Measurements from ENCODE around the gene WWP2.

WWP2 gene

DNA sequence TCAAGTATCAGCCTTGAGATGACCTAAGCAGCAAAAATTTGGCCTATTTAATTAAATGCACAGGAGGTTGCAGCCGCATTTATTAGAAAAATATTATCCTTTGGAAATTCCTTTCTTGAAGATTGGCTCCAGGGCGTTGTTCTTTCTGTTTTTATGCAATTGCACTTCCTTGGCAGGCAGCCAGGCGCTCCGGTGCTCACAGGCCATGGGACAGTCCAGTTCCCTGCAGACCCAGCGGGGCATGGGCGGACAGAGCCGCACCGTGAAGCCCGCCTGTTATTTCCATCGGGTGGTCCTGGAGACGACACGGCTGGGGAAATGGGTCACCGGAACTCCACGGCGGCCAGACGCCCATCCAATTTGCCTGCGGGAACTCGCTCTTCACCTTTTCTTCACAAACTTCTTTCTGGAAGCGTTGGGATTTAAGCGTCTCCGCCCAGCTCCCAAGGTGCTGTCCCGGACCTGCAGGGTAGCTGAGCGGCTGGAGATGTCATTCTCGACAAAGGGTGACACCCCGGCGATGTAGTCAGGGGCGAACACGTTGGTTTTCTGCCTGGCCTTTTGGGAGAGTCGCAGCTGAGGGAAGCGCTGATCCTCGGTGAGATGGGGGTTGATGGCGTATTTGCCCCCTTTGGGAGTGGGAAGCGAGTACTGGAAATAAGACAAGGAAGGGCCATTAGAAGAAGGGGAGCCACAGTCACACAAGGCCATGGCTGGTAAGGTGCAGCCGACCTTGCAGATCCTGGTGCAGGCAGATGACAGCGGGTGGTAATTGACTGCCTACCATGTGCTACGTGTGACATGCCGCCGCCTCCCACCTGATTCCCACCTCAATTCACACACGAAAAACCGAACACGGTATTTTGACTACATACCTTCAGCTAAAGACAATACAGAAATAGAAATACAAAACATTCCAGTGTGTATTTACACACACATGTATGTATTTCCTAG, 19.9 kb upstream of the WWP2 start:
- H3K56ac ChIP-seq (ENCODE audit: low read length) = no peak overlapping the region
- WGBS (ENCODE audit: extremely low coverage, insufficient coverage, low lambda C conversion rate) = no CpG with 5 or more reads among the region's 41 CpGs
- H3K23ac ChIP-seq (ENCODE audit: low read length) = no peak overlapping the region
- H4K5ac ChIP-seq (ENCODE audit: low read length) = no peak overlapping the region
- H3K18ac ChIP-seq (ENCODE audit: low read length) = no peak overlapping the region
- no peak overlapping the region for H3K4ac ChIP-seq (ENCODE audit: low read depth, low read length)
- DNase-seq = no peak
- H3K4me1 ChIP-seq (ENCODE audit: control insufficient read depth, low read depth, low read length) = no peaks in the 10 kb centered on the region
- H3K27me3 ChIP-seq (ENCODE audit: insufficient read depth, low read length, poor library complexity) = no peaks in the 10 kb centered on the region
- H3K36me3 ChIP-seq (ENCODE audit: control insufficient read depth, insufficient read depth, low read length) = peaks cover 30% of the 10 kb centered on the region
- H2BK5ac ChIP-seq (ENCODE audit: low read length) = no peak overlapping the region
- no peak overlapping the region for H4K8ac ChIP-seq (ENCODE audit: low read depth, low read length)
- H3K79me2 ChIP-seq (ENCODE audit: control insufficient read depth, insufficient read depth, low read length) = no peaks in the 10 kb centered on the region
- H2BK120ac ChIP-seq (ENCODE audit: low read depth, low read length) = no peak overlapping the region
- no peak overlapping the region for H3K27ac ChIP-seq (ENCODE audit: low read depth, low read length)
- no peak overlapping the region for H2BK15ac ChIP-seq (replicated peaks; ENCODE audit: low read depth)
- no peak overlapping the region for H2AK5ac ChIP-seq (ENCODE audit: low read length)
- H3K79me1 ChIP-seq (ENCODE audit: low read length) = peaks cover 6% of the 10 kb centered on the region
- H3K4me2 ChIP-seq (ENCODE audit: low read length) = no peak overlapping the region
- H3K9ac ChIP-seq (ENCODE audit: low read length) = no peak overlapping the region
- H3K4me3 ChIP-seq (ENCODE audit: low read length) = no peak overlapping the region

DNA sequence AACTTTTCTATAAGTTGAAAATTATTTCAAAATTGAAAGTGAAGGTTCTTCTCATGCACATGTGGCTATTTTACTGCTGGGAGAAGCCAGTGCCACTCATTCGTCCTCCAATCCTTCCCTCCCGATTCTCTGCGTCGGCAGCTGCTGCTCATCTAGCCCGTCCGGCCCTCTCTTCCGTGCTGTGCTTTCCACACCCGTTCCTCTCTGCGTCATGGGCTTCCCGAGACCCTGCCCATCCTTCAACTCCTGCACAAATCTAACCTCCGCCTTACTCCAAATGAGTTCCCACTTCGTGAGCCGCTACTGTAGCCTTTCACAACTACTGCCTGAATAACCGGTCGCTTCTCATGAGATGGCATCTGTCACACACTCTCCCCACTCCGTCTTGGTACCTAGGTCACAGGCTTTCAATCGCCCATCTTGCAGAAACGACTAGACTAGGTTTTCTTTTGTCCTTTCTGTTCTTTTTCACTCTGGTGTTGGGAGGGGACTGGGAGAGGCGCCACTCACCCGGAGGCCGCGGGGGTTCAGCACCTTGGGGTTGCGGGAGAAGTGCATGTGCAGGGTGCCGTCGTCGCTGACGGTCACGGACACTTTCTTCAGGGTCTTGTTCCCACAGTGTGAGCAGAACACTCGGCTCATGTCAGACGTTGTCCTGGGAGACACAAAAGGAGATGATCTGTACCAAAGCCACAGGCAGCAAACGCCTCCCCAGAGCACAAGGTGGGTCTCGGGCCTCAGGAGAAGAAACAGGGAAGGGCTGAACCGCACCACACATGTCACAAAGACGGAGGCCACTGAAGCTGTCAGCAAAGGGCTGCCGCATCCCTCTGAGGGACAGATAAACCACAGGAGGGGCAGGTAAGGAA, 17.5 kb upstream of the WWP2 start:
- peaks cover 6% of the 10 kb centered on the region for H3K79me1 ChIP-seq (ENCODE audit: low read length)
- DNase-seq = no peak
- H3K79me2 ChIP-seq (ENCODE audit: control insufficient read depth, insufficient read depth, low read length) = no peaks in the 10 kb centered on the region
- WGBS (ENCODE audit: extremely low coverage, insufficient coverage, low lambda C conversion rate) = no CpG with 5 or more reads among the region's 35 CpGs
- H3K9ac ChIP-seq (ENCODE audit: low read length) = no peak overlapping the region
- H3K23ac ChIP-seq (ENCODE audit: low read length) = no peak overlapping the region
- H3K27me3 ChIP-seq (ENCODE audit: insufficient read depth, low read length, poor library complexity) = no peaks in the 10 kb centered on the region
- H3K56ac ChIP-seq (ENCODE audit: low read length) = no peak overlapping the region
- no peak overlapping the region for H3K18ac ChIP-seq (ENCODE audit: low read length)
- H2AK5ac ChIP-seq (ENCODE audit: low read length) = no peak overlapping the region
- no peak overlapping the region for H3K4me2 ChIP-seq (ENCODE audit: low read length)
- no peak overlapping the region for H4K8ac ChIP-seq (ENCODE audit: low read depth, low read length)
- H3K4ac ChIP-seq (ENCODE audit: low read depth, low read length) = no peak overlapping the region
- no peak overlapping the region for H2BK5ac ChIP-seq (ENCODE audit: low read length)
- no peak overlapping the region for H3K27ac ChIP-seq (ENCODE audit: low read depth, low read length)
- no peaks in the 10 kb centered on the region for H3K4me1 ChIP-seq (ENCODE audit: control insufficient read depth, low read depth, low read length)
- no peak overlapping the region for H4K5ac ChIP-seq (ENCODE audit: low read length)
- no peak overlapping the region for H2BK120ac ChIP-seq (ENCODE audit: low read depth, low read length)
- H3K36me3 ChIP-seq (ENCODE audit: control insufficient read depth, insufficient read depth, low read length) = peaks cover 38% of the 10 kb centered on the region
- no peak overlapping the region for H2BK15ac ChIP-seq (replicated peaks; ENCODE audit: low read depth)
- H3K4me3 ChIP-seq (ENCODE audit: low read length) = no peak overlapping the region

DNA sequence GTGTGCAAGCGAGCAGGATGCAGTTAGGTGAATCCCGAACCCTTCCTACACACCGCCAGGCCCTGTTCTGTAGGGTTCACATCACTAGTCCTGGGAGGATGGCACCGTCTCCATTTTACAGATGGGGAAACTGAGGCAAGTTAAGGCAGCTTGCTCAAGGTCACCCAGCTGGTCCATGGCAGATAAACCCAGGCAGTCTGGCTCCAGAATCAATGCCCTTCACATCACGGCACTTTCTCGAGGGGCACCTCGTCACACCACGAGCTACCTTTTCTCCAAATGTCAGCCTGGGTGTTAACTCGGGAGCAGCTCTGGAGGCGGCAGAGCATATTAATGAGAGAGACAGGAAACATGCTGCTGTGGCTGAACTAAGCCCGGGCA, 16.9 kb upstream of the WWP2 start:
- H3K9ac ChIP-seq (ENCODE audit: low read length) = no peak overlapping the region
- no CpG with 5 or more reads among the region's 11 CpGs for WGBS (ENCODE audit: extremely low coverage, insufficient coverage, low lambda C conversion rate)
- H3K27ac ChIP-seq (ENCODE audit: low read depth, low read length) = no peak overlapping the region
- no peak overlapping the region for H3K18ac ChIP-seq (ENCODE audit: low read length)
- H3K36me3 ChIP-seq (ENCODE audit: control insufficient read depth, insufficient read depth, low read length) = peaks cover 36% of the 10 kb centered on the region
- H3K4me2 ChIP-seq (ENCODE audit: low read length) = no peak overlapping the region
- H3K56ac ChIP-seq (ENCODE audit: low read length) = no peak overlapping the region
- DNase-seq = no peak
- H3K79me1 ChIP-seq (ENCODE audit: low read length) = peaks cover 6% of the 10 kb centered on the region
- no peak overlapping the region for H2BK5ac ChIP-seq (ENCODE audit: low read length)
- no peak overlapping the region for H3K23ac ChIP-seq (ENCODE audit: low read length)
- H2AK5ac ChIP-seq (ENCODE audit: low read length) = no peak overlapping the region
- H4K5ac ChIP-seq (ENCODE audit: low read length) = no peak overlapping the region
- no peak overlapping the region for H4K8ac ChIP-seq (ENCODE audit: low read depth, low read length)
- H2BK120ac ChIP-seq (ENCODE audit: low read depth, low read length) = no peak overlapping the region
- no peak overlapping the region for H3K4me3 ChIP-seq (ENCODE audit: low read length)
- no peaks in the 10 kb centered on the region for H3K27me3 ChIP-seq (ENCODE audit: insufficient read depth, low read length, poor library complexity)
- H3K79me2 ChIP-seq (ENCODE audit: control insufficient read depth, insufficient read depth, low read length) = no peaks in the 10 kb centered on the region
- H2BK15ac ChIP-seq (replicated peaks; ENCODE audit: low read depth) = no peak overlapping the region
- H3K4me1 ChIP-seq (ENCODE audit: control insufficient read depth, low read depth, low read length) = no peaks in the 10 kb centered on the region
- H3K4ac ChIP-seq (ENCODE audit: low read depth, low read length) = no peak overlapping the region

DNA sequence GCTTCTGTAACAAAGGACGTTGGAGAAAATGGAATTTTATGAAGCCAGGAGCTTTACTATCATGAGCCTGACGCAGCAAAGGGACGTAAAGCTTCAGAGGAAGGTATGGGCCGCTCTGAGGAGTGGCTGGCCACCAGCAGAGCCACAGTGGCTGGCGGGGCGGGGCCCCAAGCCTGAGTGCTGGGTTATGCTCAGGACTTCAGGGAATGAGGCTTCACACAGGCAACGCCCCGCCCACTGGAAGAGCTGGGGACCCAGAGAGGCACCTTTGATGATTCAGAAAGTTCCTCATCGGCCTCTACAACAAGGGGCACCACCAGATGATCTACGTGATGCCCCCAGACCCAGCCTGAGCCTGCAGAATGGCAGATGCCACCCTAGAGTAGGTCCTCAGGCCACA, 16.2 kb upstream of the WWP2 start:
- no peak for DNase-seq
- Histone ChIP-seq H3K27me3 (ENCODE audit: insufficient read depth, low read length, poor library complexity) (no peaks in the 10 kb centered on the region), H3K4me1 (ENCODE audit: control insufficient read depth, low read depth, low read length) (no peaks in the 10 kb centered on the region), H3K23ac (ENCODE audit: low read length) (no peak overlapping the region), H3K9ac (ENCODE audit: low read length) (no peak overlapping the region), H3K4ac (ENCODE audit: low read depth, low read length) (no peak overlapping the region), H3K27ac (ENCODE audit: low read depth, low read length) (no peak overlapping the region), H3K4me2 (ENCODE audit: low read length) (no peak overlapping the region), H2BK120ac (ENCODE audit: low read depth, low read length) (no peak overlapping the region), H3K79me1 (ENCODE audit: low read length) (peaks cover 6% of the 10 kb centered on the region), H3K36me3 (ENCODE audit: control insufficient read depth, insufficient read depth, low read length) (peaks cover 35% of the 10 kb centered on the region), H3K4me3 (ENCODE audit: low read length) (no peak overlapping the region), H3K56ac (ENCODE audit: low read length) (no peak overlapping the region), H2BK15ac (replicated peaks; ENCODE audit: low read depth) (no peak overlapping the region), H2BK5ac (ENCODE audit: low read length) (no peak overlapping the region), H3K18ac (ENCODE audit: low read length) (no peak overlapping the region), H2AK5ac (ENCODE audit: low read length) (no peak overlapping the region), H3K79me2 (ENCODE audit: control insufficient read depth, insufficient read depth, low read length) (peaks cover under 1% of the 10 kb centered on the region), H4K5ac (ENCODE audit: low read length) (no peak overlapping the region), H4K8ac (ENCODE audit: low read depth, low read length) (no peak overlapping the region)
- no CpG with 5 or more reads among the region's 10 CpGs for WGBS (ENCODE audit: extremely low coverage, insufficient coverage, low lambda C conversion rate)

DNA sequence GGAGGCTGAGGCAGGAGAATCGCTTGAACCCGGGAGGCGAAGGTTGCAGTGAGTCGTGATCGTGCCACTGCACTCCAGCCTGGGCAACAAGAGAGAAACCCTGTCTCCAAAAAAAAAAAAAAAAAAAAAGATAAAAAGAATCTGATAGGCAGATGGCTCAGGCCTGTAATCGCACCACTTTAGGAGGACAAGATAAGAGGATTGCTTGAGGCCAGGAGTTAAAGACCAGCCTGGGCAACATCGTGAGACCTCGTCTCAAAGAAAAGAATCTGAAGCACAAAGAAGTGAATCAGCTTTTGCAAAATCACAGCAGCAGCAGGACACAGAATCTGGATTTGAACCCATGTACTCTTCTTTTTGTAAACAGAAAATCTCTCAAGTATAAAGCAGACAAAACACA, 15.0 kb upstream of the WWP2 start:
- no peak overlapping the region for H4K5ac ChIP-seq (ENCODE audit: low read length)
- no peak overlapping the region for H3K9ac ChIP-seq (ENCODE audit: low read length)
- H3K27me3 ChIP-seq (ENCODE audit: insufficient read depth, low read length, poor library complexity) = no peaks in the 10 kb centered on the region
- no peak overlapping the region for H3K18ac ChIP-seq (ENCODE audit: low read length)
- H3K79me1 ChIP-seq (ENCODE audit: low read length) = peaks cover 6% of the 10 kb centered on the region
- no peak overlapping the region for H3K27ac ChIP-seq (ENCODE audit: low read depth, low read length)
- H3K56ac ChIP-seq (ENCODE audit: low read length) = no peak overlapping the region
- H3K23ac ChIP-seq (ENCODE audit: low read length) = no peak overlapping the region
- no peak overlapping the region for H3K4me3 ChIP-seq (ENCODE audit: low read length)
- peak; percentile 51 for DNase-seq
- no peak overlapping the region for H2BK120ac ChIP-seq (ENCODE audit: low read depth, low read length)
- no peak overlapping the region for H3K4ac ChIP-seq (ENCODE audit: low read depth, low read length)
- H2BK5ac ChIP-seq (ENCODE audit: low read length) = no peak overlapping the region
- H2BK15ac ChIP-seq (replicated peaks; ENCODE audit: low read depth) = no peak overlapping the region
- no peak overlapping the region for H3K4me2 ChIP-seq (ENCODE audit: low read length)
- WGBS (ENCODE audit: extremely low coverage, insufficient coverage, low lambda C conversion rate) = no CpG with 5 or more reads among the region's 8 CpGs
- no peaks in the 10 kb centered on the region for H3K4me1 ChIP-seq (ENCODE audit: control insufficient read depth, low read depth, low read length)
- peaks cover 27% of the 10 kb centered on the region for H3K36me3 ChIP-seq (ENCODE audit: control insufficient read depth, insufficient read depth, low read length)
- H4K8ac ChIP-seq (ENCODE audit: low read depth, low read length) = no peak overlapping the region
- peaks cover 6% of the 10 kb centered on the region for H3K79me2 ChIP-seq (ENCODE audit: control insufficient read depth, insufficient read depth, low read length)
- H2AK5ac ChIP-seq (ENCODE audit: low read length) = no peak overlapping the region
